ENCODE measurements around the gene MBOAT1. TPM values are rescaled to one million over a fixed set of nuclear protein-coding genes. Genes with fewer than 3 reads are reported as not detected.

MBOAT1 gene
- total and polyA plus RNA-seq, 2 of the 13 experiments (the other 11 are each of a cell fraction or from before 2014, with no cell fraction given): not detected

DNA sequence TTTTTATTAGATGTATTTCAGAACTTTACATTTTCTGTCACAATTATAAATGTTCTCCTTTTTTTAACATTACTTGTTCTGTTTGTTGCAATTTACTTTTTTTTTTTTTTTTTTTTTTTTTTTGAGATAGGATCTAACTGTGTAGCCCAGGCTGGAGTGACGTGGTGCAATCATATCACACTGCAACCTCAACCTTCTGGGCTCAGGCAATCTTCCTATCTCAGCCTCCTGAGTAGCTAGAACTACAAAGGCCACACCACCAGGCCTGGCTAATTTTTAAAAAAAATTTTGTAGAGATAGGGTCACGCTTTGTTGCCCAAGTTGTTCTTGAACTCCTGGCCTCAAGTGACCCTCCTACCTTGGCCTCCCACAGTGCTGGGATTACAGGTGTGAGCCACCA, 15.1 kb upstream of the MBOAT1 start (continued):
- TF ChIP-seq ZNF180 (CRISPR knock-in tag; IDR thresholded peaks at IDR 0.05; ENCODE audit: borderline replicate concordance, low read depth): no peak

DNA sequence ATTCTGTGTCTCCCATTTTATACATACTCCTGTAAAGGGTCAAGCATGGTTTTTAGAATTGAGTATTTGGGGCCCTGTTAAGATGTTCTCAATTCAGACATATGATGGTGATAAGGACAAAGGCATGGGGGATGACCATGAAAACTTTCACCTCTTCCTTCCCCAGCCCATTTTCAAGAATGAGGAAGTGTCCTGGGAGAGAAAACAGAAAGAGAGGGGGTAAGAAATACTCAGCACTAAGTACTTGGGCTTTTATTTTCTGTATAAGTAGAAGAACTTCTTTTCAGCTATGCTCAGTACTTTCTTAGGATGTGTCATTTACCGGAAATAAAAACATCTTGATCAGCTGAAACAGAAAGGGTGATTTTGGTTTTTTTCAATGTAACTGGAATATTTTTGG, 10.9 kb upstream of the MBOAT1 start:
- H3K4me1 ChIP-seq (ENCODE audit: insufficient read depth, low read length): no peaks in the 10 kb centered on the region
- peaks cover 0 to 2% of the 10 kb centered on the region in 2 experiments; a peak in 2 of 5 replicates for H3K27me3 ChIP-seq (ENCODE audit: control insufficient read depth in 1 of 2, insufficient read depth in 2 of 2, low read length in 2 of 2)
- no TSS peak for BruUV-seq (replicated peaks)
- no peak overlapping the region for H3K27ac ChIP-seq (ENCODE audit: extremely low read length, insufficient read depth, low read length)
- TF ChIP-seq ZNF160 (CRISPR knock-in tag; IDR thresholded peaks at IDR 0.05) (no peak), RAD51 (IDR thresholded peaks at IDR 0.05; ENCODE audit: borderline replicate concordance) (no peak), ZNF672 (CRISPR knock-in tag; IDR thresholded peaks at IDR 0.05) (no peak), ZNF232 (CRISPR knock-in tag; IDR thresholded peaks at IDR 0.05; ENCODE audit: borderline replicate concordance) (no peak), GATAD1 (CRISPR knock-in tag; IDR thresholded peaks at IDR 0.05) (no peak), ZNF547 (CRISPR knock-in tag; IDR thresholded peaks at IDR 0.05) (no peak), NR2F2 (IDR thresholded peaks at IDR 0.05; ENCODE audit: borderline replicate concordance, low read depth) (no peak), ZNF12 (CRISPR knock-in tag; IDR thresholded peaks at IDR 0.05) (no peak), NFYC (CRISPR knock-in tag; IDR thresholded peaks at IDR 0.05) (no peak), IRF2 (CRISPR knock-in tag; IDR thresholded peaks at IDR 0.05) (no peak), MEF2D (CRISPR knock-in tag; IDR thresholded peaks at IDR 0.05) (no peak), ZNF678 (CRISPR knock-in tag; IDR thresholded peaks at IDR 0.05) (no peak), ZIK1 (CRISPR knock-in tag; IDR thresholded peaks at IDR 0.05; ENCODE audit: borderline replicate concordance, low read depth) (no peak)
- TF ChIP-seq, protein P1, sequence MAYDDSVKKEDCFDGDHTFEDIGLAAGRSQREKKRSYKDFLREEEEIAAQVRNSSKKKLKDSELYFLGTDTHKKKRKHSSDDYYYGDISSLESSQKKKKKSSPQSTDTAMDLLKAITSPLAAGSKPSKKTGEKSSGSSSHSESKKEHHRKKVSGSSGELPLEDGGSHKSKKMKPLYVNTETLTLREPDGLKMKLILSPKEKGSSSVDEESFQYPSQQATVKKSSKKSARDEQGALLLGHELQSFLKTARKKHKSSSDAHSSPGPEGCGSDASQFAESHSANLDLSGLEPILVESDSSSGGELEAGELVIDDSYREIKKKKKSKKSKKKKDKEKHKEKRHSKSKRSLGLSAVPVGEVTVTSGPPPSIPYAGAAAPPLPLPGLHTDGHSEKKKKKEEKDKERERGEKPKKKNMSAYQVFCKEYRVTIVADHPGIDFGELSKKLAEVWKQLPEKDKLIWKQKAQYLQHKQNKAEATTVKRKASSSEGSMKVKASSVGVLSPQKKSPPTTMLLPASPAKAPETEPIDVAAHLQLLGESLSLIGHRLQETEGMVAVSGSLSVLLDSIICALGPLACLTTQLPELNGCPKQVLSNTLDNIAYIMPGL (CRISPR knock-in tag; IDR thresholded peaks at IDR 0.05; ENCODE audit: borderline replicate concordance in 1 of 2, low read depth in 1 of 2): no peak
- TF ChIP-seq, protein P2, sequence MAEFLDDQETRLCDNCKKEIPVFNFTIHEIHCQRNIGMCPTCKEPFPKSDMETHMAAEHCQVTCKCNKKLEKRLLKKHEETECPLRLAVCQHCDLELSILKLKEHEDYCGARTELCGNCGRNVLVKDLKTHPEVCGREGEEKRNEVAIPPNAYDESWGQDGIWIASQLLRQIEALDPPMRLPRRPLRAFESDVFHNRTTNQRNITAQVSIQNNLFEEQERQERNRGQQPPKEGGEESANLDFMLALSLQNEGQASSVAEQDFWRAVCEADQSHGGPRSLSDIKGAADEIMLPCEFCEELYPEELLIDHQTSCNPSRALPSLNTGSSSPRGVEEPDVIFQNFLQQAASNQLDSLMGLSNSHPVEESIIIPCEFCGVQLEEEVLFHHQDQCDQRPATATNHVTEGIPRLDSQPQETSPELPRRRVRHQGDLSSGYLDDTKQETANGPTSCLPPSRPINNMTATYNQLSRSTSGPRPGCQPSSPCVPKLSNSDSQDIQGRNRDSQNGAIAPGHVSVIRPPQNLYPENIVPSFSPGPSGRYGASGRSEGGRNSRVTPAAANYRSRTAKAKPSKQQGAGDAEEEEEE (CRISPR knock-in tag; IDR thresholded peaks at IDR 0.05; ENCODE audit: borderline replicate concordance): no peak
- no peak overlapping the region for H3K4me2 ChIP-seq (ENCODE audit: low read depth, low read length)
- ATAC-seq (no peak), FAIRE-seq (no peak), DNase-seq (ENCODE audit: low spot score) (no peak)
- 0% methylated on average over 1 of the region's 1 CpG for WGBS (ENCODE audit: low lambda C conversion rate)
- no peak overlapping the region for H2AFZ ChIP-seq (ENCODE audit: low read length)
- in situ Hi-C loops (cut with HindIII; ENCODE audit: extremely low pct_ligation_motif_present, low pct_unique_long_range_greater_than_20kb): no loop called here
- H3K79me2 ChIP-seq (ENCODE audit: insufficient read depth, low read length): no peaks in the 10 kb centered on the region
- CTCF ChIA-PET (ENCODE audit: low intra/inter-chr PET ratio, low total read pairs): no interaction called here
- intact Hi-C loops (cut with micrococcal nuclease; ENCODE audit: unreplicated experiment): no loop called here
- no peak overlapping the region for H3K4me3 ChIP-seq (replicated peaks in 1 of 3; ENCODE audit: insufficient read depth in 1 of 3, low read depth in 2 of 3, low read length in 3 of 3)
- H3K36me3 ChIP-seq (replicated peaks in 1 of 2; ENCODE audit: control insufficient read depth in 1 of 2, insufficient read depth in 2 of 2, low read length in 2 of 2): no peaks in the 10 kb centered on the region
- H4K20me1 ChIP-seq (ENCODE audit: insufficient read depth, low read length): no peaks in the 10 kb centered on the region
- H3K9me3 ChIP-seq (ENCODE audit: low read length): no peaks in the 10 kb centered on the region
- POLR2A ChIA-PET: no interaction called here
- no peak overlapping the region for H3K9ac ChIP-seq (ENCODE audit: insufficient read depth, low read depth, low read length)

Measured in HepG2 (cell line).